Memory B cell (primary cell): ENCODE results near the gene FLRT1.

Experiments
- ATAC-seq: fragments of 150-1000 bp; cut with Tn5 transposase; 2 replicates; pipeline ENCODE4 v1.10.0; 2021; ENCODE audit warnings: low read depth, mild to moderate bottlenecking, moderate library complexity
- DNase-seq, 2 donors: peaks; one replicate each; pipeline ENCODE4 v3.0.0; 2022; ENCODE audit warnings: low spot score in 2 of 2
- H3K27ac Mint-ChIP-seq: one replicate; pipeline ENCODE4 v1.8.0; 2022; ENCODE audit warnings: mild to moderate bottlenecking, moderate library complexity, mixed read lengths
- H3K27me3 Mint-ChIP-seq: one replicate; pipeline ENCODE4 v1.8.0; 2022; ENCODE audit warnings: mixed read lengths
- H3K36me3 Mint-ChIP-seq: one replicate; pipeline ENCODE4 v1.8.0; 2022; ENCODE audit warnings: mild to moderate bottlenecking, mixed read lengths
- H3K4me1 Mint-ChIP-seq: one replicate; pipeline ENCODE4 v1.8.0; 2022; ENCODE audit warnings: mixed read lengths
- H3K4me3 Mint-ChIP-seq: one replicate; pipeline ENCODE4 v1.8.0; 2022; ENCODE audit warnings: mild to moderate bottlenecking, moderate library complexity, mixed read lengths
- H3K9me3 Mint-ChIP-seq: one replicate; pipeline ENCODE4 v1.8.0; 2022; ENCODE audit warnings: mixed read lengths

FLRT1 gene

DNA sequence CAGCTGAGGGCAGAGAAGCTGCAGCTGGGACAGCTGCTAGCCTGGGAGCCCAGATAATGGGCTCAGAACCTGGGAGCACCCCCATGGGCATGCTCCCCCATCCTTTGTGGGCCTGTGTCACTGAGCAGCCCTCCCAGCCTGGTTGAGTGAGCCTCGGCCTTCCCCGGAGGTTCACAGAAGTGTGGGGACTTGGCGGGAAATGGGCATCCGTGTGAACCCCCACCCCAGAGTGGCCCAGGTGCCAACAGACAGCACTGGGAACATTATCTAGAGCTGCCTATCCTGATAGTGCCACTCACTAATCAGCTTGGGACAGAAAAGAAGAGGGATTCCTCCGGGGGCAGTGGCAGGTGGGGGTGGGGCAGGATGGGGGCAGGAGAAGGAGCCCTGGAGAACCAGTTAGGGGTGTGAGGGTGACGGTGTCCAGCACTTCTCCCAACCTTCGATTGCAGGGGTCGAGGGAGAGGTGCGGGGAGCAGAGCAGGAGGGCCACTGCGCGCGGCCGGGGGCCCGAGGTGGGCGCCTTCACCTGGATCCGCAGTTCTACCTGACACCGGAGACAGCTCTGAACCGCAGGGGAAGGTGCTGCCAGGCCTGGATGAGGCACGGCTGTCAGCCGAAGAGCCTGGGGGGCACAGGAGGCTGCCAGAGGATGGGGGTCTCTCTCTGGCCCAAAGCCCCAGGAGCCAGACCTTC lies 33.1 kb downstream of the FLRT1 start:
- Mint-ChIP-seq H3K4me3 (no peak overlapping the region), H3K27me3 (peaks cover 13% of the 10 kb centered on the region), H3K27ac (no peak overlapping the region), H3K9me3 (no peaks in the 10 kb centered on the region), H3K4me1 (no peaks in the 10 kb centered on the region), H3K36me3 (no peaks in the 10 kb centered on the region)
- DNase-seq: no peak
- ATAC-seq: no peak

DNA sequence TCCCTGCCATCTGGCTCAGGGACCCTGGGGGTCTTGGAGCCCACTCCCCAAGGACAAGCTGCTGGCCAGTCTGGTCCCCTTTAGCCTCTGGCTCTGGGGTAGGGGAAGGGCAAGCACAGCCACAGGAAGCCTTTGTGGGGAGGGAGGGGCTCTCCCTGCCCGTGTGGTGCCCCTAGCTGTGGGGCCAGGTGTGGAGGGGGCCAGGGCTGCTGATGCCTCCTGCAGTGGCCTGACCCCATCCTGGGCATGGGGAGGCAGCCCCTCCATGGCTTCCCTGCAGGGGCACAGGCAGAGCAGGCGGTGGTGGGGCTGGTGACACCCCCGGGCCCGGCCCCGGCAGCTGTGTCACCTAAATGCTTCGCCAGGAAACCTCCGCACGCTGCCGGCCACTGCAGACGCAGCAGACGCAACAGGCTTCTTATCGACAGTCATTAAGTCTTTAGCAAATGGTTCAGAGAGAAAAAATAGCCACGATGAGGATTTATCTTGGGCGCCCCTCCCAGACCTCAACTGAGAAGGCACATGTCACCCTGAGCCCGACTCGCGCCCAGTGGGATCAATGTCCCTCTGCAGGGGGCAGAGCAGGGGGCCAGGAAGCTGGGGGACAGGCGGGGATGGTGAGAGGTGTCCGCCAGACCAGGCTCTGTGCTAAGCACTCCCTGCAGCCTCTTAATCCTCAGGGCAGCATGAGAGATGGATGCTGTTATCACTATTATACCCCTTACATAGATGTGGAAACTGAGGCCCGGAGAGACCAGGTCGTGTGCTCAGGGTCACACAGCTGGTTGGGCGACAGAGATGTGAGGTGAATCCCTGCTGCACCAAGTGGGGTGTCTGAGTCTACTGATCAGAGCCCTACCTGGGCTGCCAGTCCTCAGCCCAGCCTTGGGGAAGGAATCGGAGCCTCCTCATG lies 33.9 kb downstream of the FLRT1 start:
- H3K4me1 Mint-ChIP-seq: no peaks in the 10 kb centered on the region
- no peaks in the 10 kb centered on the region for H3K9me3 Mint-ChIP-seq
- H3K27ac Mint-ChIP-seq: no peak overlapping the region
- no peaks in the 10 kb centered on the region for H3K36me3 Mint-ChIP-seq
- ATAC-seq (no peak), DNase-seq (no peak)
- no peak overlapping the region for H3K4me3 Mint-ChIP-seq
- peaks cover 13% of the 10 kb centered on the region for H3K27me3 Mint-ChIP-seq

DNA sequence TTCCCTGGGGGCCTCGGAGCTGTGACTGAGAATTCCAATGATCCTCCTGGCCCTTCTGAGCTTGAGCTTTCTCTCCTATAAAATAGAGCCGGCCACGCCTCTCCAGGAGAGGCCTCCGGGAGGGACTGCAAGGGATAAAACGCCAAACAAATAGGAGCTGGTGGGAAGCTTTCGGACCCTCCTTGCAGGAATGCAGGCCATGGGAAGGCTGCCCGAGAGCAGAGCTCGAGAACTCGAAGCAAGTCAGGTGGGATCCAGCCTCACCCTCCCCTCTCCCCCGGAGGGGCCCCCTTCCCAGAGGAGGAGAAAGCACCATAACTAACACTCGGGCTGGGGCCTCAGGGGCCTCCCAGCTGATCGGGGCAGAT lies 34.6 kb downstream of the FLRT1 start:
- Mint-ChIP-seq H3K4me1 (no peaks in the 10 kb centered on the region), H3K27ac (no peak overlapping the region), H3K9me3 (no peaks in the 10 kb centered on the region), H3K4me3 (no peak overlapping the region), H3K27me3 (peaks cover 9% of the 10 kb centered on the region), H3K36me3 (no peaks in the 10 kb centered on the region)
- ATAC-seq (no peak), DNase-seq (no peak)

DNA sequence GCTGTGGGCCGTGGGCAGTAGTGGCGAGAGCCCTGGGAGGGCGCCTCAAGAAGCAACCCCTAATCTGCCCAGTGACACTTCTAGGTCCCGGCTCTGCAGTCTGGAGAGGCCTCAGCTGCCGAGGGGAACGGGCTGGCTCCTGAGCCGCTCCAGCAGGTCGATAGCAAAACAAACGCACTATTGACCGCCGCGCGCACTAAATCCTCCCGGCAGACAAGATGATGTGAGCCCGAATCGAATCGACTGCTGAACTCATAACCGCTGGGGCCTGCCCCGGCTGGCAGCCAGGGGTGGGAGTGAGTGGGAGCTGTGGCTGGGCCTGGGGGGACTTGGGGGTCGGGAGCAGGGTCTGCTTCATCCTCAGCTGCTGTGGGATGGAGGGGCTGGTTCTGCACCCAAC lies 36.1 kb downstream of the FLRT1 start:
- H3K27ac Mint-ChIP-seq: no peak overlapping the region
- no peaks in the 10 kb centered on the region for H3K9me3 Mint-ChIP-seq
- H3K4me3 Mint-ChIP-seq: no peak overlapping the region
- H3K27me3 Mint-ChIP-seq: peaks cover 11% of the 10 kb centered on the region
- no peaks in the 10 kb centered on the region for H3K36me3 Mint-ChIP-seq
- ATAC-seq: no peak
- H3K4me1 Mint-ChIP-seq: no peaks in the 10 kb centered on the region
- DNase-seq: no peak

DNA sequence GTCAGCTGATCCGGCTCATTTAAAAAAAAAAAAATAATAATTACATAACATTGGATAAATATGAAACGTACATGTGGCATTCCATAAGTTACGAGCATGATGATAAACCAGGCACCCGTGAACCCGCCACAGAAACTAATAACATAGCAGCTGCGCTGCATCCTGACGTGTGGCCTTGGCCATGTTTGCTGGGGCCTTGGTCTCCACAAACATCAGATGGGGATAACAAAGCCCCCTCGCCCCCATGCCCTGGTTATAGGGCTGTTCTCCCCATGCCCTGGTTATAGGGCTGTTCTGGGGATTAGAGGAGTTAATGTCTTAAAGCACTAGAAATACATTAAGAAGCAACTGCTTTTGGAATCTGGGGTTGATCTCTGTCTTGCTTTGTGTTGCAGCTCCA lies 36.7 kb downstream of the FLRT1 start:
- ATAC-seq (no peak), DNase-seq (no peak)
- Mint-ChIP-seq H3K4me1 (no peaks in the 10 kb centered on the region), H3K4me3 (no peak overlapping the region), H3K9me3 (no peaks in the 10 kb centered on the region), H3K27me3 (peaks cover 9% of the 10 kb centered on the region), H3K27ac (no peak overlapping the region), H3K36me3 (no peaks in the 10 kb centered on the region)

DNA sequence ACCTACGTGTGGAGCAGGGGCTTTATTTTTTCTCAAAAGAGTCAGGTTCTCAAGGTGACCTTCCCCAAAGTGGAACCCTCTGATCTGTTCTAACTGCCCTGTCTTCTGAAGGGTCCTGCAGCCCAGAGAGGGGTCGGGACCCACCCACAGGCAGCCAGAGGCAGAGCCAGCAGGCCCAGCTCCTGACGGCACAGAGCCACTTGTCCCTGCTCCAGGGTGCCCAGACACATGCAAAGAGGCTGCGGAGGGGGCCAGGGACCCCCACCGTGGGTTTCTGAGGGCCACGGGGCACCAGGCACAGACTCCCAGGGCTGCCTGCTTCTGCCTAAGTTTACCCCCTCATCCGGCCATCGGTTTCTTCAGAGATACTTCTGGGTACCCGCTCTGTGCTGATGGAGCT lies 37.1 kb downstream of the FLRT1 start:
- no peak overlapping the region for H3K27ac Mint-ChIP-seq
- no peak overlapping the region for H3K4me3 Mint-ChIP-seq
- no peaks in the 10 kb centered on the region for H3K9me3 Mint-ChIP-seq
- H3K4me1 Mint-ChIP-seq: no peaks in the 10 kb centered on the region
- ATAC-seq: no peak
- H3K36me3 Mint-ChIP-seq: no peaks in the 10 kb centered on the region
- DNase-seq: no peak
- H3K27me3 Mint-ChIP-seq: peaks cover 10% of the 10 kb centered on the region

DNA sequence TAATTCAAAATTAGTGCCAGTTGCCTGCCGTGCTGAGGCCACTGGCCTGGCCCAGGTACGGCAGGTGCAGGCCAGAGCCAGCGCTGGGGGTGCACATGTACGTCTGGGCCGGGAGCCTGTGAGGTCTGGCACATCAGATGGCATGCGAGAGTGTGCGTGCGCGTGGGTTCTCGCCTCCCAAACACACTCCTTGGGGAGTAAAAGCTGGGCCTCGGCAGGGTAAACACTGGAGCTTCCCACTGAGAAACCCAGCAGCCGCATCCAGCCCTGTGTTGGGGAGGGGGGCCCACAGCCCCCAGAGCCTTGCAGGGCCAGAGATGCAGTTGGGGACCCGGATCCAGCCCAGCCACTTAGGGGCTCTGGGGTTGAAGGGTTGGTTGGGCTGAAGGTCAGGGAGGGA lies 37.8 kb downstream of the FLRT1 start:
- no peak overlapping the region for H3K4me3 Mint-ChIP-seq
- DNase-seq: no peak
- H3K27me3 Mint-ChIP-seq: peaks cover 8% of the 10 kb centered on the region
- H3K9me3 Mint-ChIP-seq: no peaks in the 10 kb centered on the region
- H3K36me3 Mint-ChIP-seq: no peaks in the 10 kb centered on the region
- H3K27ac Mint-ChIP-seq: no peak overlapping the region
- no peaks in the 10 kb centered on the region for H3K4me1 Mint-ChIP-seq
- no peak for ATAC-seq

DNA sequence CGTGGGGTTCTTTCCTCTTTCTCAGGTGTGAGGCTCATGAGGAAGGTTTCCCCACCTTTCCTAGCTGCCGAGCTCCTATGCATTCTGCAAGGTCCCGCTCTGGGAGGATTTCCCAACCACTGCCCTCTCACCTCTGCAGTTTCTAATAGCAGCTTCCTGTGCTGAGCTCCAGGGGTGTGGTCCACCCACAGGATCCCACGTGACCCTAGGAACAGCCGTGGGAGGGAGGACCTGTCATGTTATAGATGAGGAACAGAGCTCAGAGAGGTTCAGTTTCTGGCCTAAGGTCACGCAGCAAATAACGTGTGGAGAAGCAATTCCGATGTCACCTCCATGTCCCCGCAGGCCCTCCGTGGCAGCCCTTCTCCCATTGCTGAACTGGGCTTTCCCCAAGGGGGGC lies 38.5 kb downstream of the FLRT1 start:
- Mint-ChIP-seq H3K36me3 (no peaks in the 10 kb centered on the region), H3K27ac (no peak overlapping the region), H3K27me3 (peaks cover 7% of the 10 kb centered on the region), H3K4me3 (no peak overlapping the region), H3K4me1 (no peaks in the 10 kb centered on the region), H3K9me3 (no peaks in the 10 kb centered on the region)
- ATAC-seq: no peak
- no peak for DNase-seq

DNA sequence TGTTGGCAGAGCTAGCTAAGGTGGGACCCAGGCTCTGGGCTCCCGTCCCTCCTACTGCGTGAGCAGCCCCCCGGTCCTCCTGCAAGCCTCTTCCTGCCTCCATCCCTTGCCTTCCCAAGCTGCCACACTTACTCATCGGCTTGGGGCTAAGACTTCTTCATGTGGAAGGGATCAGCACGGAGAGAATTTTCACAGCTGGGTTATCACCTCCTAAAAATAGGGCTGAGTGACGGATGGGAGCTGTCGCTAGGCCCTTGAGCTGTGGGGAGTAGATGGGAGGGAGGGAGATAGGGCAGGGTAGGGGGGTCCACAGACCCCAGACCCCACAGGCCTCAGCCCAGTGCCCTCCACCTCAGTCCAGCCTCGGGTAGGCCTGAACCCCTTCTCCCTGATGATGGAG lies 41.0 kb downstream of the FLRT1 start:
- ATAC-seq: no peak
- Mint-ChIP-seq H3K4me3 (no peak overlapping the region), H3K27me3 (peaks cover 9% of the 10 kb centered on the region)

DNA sequence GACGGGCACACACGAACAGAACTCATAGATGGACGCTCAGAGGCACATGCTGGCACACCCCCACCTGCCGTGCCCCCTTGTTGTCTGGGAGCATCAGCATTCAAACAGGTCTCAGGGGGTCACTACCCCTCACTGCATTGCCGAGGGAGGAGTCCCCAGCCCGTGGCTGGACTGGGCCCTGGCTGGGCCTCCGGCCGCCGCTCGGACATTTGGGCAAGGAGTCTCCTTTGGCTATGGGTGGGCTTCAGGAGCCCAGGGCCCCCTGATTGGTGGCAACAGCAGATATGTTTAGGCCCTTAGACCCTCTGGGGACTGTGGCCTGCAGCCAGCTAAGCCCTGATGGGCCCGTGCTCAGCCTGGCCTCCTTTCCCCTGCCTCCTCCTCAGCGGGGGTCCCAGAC lies 41.9 kb downstream of the FLRT1 start:
- no peak overlapping the region for H3K27ac Mint-ChIP-seq
- ATAC-seq: no peak
- no peaks in the 10 kb centered on the region for H3K9me3 Mint-ChIP-seq
- no peak overlapping the region for H3K4me3 Mint-ChIP-seq
- peaks cover 9% of the 10 kb centered on the region for H3K27me3 Mint-ChIP-seq
- no peak for DNase-seq
- H3K4me1 Mint-ChIP-seq: no peaks in the 10 kb centered on the region
- no peaks in the 10 kb centered on the region for H3K36me3 Mint-ChIP-seq

More for the DNA sequence above, 41.0 kb downstream of the FLRT1 start:
- Mint-ChIP-seq H3K36me3 (no peaks in the 10 kb centered on the region), H3K4me1 (no peaks in the 10 kb centered on the region), H3K9me3 (no peaks in the 10 kb centered on the region), H3K27ac (no peak overlapping the region)
- DNase-seq: no peak

DNA sequence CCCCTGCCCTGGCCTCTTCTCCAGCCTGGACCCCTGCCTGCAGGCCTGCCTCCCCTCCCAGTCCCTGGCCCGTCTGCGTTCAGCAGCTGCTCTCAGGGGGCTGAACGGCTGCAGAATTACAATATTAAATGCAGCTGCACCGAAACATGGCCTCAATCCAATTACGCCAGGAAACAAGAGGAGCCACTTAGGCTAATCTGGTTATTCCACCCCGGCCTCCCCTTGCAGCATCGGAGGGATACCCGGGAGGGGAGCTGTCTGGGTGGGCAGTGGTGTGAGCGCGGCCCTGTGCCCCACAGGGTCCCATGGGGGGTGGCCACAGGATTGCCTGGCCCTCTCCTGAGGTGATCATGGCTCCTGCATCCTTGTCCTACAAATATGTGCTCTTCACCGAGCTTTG lies 42.6 kb downstream of the FLRT1 start:
- Mint-ChIP-seq H3K27ac (no peak overlapping the region), H3K36me3 (no peaks in the 10 kb centered on the region), H3K4me3 (no peak overlapping the region), H3K27me3 (peaks cover 9% of the 10 kb centered on the region), H3K9me3 (no peaks in the 10 kb centered on the region), H3K4me1 (no peaks in the 10 kb centered on the region)
- DNase-seq: no peak
- ATAC-seq: no peak

DNA sequence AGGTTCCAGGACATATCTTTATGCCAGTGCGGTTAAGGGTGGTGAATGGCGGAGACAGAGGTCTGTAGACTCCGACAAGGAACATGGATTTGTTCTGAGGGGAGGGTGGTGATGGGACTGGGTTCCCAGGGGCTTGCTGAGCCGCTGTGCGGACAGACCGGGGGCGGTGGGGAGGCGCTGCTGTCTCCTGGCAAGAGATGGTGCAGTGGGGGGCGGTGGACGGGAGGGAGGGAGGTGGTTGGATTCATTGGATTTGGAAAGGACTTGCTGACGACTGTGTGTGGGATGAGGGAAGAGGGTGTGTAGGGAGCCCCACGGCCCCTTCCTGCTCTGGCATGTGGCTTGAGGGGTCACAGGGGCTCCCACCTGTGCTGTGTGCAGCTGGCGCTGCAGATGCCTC lies 43.2 kb downstream of the FLRT1 start:
- no peak for ATAC-seq
- H3K27me3 Mint-ChIP-seq: peaks cover 12% of the 10 kb centered on the region
- H3K9me3 Mint-ChIP-seq: no peaks in the 10 kb centered on the region
- H3K4me1 Mint-ChIP-seq: no peaks in the 10 kb centered on the region
- no peak overlapping the region for H3K4me3 Mint-ChIP-seq
- DNase-seq: no peak
- no peaks in the 10 kb centered on the region for H3K36me3 Mint-ChIP-seq
- H3K27ac Mint-ChIP-seq: no peak overlapping the region

DNA sequence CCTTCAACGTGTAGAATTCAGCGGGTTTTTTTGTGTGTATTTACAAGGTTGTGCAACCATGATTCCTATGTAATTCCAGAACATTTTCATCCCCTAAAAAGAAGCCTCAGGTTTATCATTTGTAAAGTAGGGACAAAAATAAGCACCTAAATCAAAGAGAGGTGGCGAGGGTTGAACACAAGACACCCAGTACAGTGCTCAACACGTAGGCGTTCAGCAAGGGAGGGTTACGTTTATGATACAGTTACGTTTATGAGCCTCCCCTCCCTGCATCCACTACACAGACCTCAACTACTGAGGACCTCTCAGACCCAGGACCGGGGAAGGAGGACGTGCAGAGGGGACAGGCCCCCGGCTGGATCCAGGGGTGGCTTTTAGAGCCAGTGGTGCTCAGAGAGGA lies 44.7 kb downstream of the FLRT1 start:
- no peaks in the 10 kb centered on the region for H3K4me1 Mint-ChIP-seq
- no peaks in the 10 kb centered on the region for H3K36me3 Mint-ChIP-seq
- no peak for DNase-seq
- H3K27ac Mint-ChIP-seq: no peak overlapping the region
- H3K27me3 Mint-ChIP-seq: peaks cover 12% of the 10 kb centered on the region
- H3K4me3 Mint-ChIP-seq: no peak overlapping the region
- no peak for ATAC-seq
- H3K9me3 Mint-ChIP-seq: no peaks in the 10 kb centered on the region

DNA sequence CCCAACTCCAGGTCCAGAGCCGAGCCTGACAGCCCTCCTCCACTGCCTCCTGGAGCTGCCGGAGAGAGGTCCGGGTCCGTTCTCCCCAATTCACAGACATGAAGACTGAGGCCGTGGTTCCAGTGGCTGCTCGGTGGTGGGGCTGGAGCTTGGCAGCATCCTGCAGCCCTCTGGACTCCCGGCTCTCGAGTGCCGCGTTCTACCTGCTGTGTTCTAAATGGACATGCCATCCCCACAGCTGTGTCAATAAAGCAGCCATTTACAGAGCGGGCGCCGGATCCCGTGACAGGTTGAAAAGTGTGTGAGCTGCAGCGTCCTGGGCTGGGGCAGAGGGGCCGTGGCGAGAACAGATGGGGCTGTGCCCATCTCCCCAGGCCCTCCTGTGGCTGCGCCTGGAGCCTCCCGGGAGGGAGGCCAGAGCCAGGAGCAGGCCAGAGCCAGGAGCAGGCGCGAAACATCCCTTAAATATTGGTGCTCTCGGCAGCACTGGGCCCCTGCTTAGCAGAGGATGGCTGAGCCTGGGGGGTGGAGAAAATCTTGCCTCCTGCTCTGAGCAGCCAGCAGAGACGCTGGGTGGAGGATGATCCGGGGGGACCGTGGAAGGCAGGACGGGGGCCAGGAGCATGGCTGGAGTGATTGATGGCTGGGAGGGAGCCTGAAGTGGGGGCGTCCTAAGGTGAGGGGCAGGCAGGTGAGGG lies 46.2 kb downstream of the FLRT1 start:
- H3K4me1 Mint-ChIP-seq: no peaks in the 10 kb centered on the region
- DNase-seq: no peak
- H3K36me3 Mint-ChIP-seq: no peaks in the 10 kb centered on the region
- H3K9me3 Mint-ChIP-seq: no peaks in the 10 kb centered on the region
- ATAC-seq: no peak
- peaks cover 8% of the 10 kb centered on the region for H3K27me3 Mint-ChIP-seq
- H3K27ac Mint-ChIP-seq: no peak overlapping the region
- H3K4me3 Mint-ChIP-seq: no peak overlapping the region
